HG03097 (cell line): ENCODE data around the gene SHROOM1.

Source experiments
- ATAC-seq: cut with Tn5 transposase; IDR thresholded peaks from one replicate; pipeline ENCODE4 v1.9.1; 2021; ENCODE audit not compliant: unreplicated experiment, low FRiP score

The SHROOM1 gene

GRCh38 chr5:132780577-132780976, 49.9 kb downstream of the SHROOM1 start:
- no peak for ATAC-seq

- no peak for ATAC-seq
These were observed 50.5 kb downstream of the SHROOM1 start for GRCh38 chr5:132779961-132780360.

DNA sequence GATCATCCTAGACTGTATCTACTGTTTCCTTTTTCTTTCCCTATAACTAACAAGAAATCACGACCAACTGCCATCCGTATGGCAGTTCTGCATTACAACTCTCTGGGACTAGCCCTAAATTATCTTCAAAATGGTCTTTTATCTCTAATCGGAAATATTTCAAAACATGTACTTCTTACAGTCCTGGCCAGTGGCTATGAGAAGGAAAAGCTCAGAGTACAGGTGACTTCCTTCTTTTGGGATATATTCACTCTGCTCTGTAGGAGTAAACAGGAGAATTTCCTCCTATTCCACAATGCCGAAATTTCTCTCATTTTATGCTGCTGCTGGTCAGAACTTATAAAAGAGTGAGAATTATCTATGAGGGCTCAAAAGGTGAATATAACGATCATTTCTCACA, 51.6 kb downstream of the SHROOM1 start:
- no peak for ATAC-seq

GRCh38 chr5:132778129-132778528, 52.3 kb downstream of the SHROOM1 start:
- ATAC-seq, result no peak

DNA sequence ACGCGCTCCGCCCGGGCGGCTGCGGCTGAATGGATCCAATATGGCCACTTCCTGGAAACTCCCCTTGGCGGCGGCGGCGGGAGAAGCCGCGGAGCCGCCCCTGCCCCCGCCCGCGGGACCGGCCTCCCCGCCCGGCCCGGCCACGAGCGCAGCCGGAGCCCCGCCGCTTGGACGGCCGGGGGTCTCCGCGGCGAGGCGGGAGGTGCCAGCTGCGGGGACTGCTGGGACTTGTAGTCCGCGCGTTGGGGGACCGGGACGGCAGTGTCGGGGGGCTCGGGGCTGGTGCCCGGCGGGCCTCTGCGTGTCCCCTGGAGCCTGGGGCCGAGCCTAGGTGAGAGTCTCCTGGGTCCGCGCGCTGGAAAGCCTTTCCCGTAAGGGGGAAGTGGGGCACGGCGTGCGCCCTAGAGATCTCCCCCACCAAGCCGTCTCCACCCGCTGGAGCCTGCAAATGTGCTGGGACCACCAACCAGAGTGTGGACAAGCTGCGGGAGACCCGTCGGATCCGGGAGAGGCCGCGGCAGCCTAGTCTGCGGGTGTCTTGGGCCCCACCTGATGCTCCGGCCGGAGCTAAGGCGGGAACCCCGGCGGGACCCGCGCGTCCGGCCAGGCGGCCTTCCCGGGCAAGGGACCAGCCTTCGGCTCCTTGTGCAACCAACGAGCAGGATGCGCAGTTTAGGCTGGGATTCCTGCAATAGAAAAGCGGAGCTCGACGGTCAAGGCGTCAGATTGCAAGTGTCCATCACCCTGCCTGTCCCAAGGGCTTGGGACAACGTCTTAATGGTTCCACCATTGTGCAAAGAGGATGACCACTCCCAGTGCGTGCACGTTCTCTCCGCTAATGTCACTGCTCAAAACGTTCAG, 53.0 kb downstream of the SHROOM1 start, which contains the start of gene SEPTIN8:
TSS of gene SEPTIN8 (minus strand) at position 31 of the 861 bp plus-strand sequence. CDS start 102 bp downstream, outside the sequence.
- peak; percentile 53 for ATAC-seq

GRCh38 chr5:132776938-132777208, 53.6 kb downstream of the SHROOM1 start:
- ATAC-seq, result no peak

GRCh38 chr5:132776131-132776937, 54.1 kb downstream of the SHROOM1 start:
- peak; percentile 13 for ATAC-seq

DNA sequence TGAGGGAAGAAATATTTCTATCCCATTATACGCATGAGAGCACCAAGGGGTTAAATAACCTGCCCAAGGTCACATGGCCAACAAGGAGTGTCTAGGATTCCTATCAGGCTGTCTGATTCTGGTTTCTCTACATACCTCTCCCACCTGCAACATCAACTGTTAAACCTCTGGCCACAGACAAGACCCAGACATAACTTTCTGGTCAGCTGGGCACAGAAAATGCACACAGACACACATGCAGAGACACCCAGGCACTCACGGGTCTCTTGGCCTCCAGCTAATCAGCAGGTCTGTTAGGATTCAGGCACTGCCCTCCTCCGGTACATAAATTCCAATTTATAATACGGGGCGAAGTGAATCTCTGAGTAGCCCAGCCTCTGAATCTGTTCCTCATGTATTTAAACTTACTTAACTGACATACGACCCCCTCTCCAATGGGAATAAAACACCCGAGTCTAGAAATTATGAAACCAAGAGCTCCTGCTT, 54.9 kb downstream of the SHROOM1 start:
- no peak for ATAC-seq

DNA sequence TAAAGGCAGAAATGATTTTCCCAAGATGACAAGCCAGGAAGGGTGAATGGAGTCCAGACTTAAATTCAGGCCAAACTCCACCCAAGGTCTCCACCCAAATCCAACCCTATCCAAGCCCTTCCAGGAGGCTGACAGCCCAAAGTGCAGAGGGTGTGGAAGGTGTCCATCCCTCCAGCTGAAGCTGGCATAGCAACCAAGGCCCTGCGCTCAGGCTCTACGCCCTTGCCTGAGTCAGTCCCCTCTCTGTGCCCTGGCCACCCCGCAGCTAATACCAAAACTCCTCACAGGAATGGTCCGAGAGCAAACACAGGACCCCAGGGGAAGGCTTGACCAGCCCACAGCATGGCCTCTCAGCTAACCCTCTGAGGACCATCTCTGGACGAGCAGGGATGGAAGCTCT, 55.6 kb downstream of the SHROOM1 start:
- no peak for ATAC-seq

GRCh38 chr5:132774406-132774805, 56.0 kb downstream of the SHROOM1 start:
- ATAC-seq, result no peak

- no peak for ATAC-seq
These were observed 56.7 kb downstream of the SHROOM1 start for GRCh38 chr5:132773601-132774355.

GRCh38 chr5:132773114-132773513, 57.3 kb downstream of the SHROOM1 start:
- no peak for ATAC-seq

- ATAC-seq, result no peak
These were observed 58.0 kb downstream of the SHROOM1 start for GRCh38 chr5:132772291-132773070.
